Inflammatory macrophage treated with lipopolysaccharide for 4 hours (primary cell): ENCODE data around the gene TAGLN3.
"Not testable (repeated sequence)": the region's sequence is repeated elsewhere in the genome, so short reads cannot be mapped to it uniquely, and the experiment has no call there.

ENCODE experiments used
- DNase-seq: peaks from one replicate; pipeline ENCODE4 v3.0.0-alpha.2; 2020

Gene TAGLN3

GRCh38 chr3:112011376-112011940, 12.7 kb downstream of the TAGLN3 start:
- DNase-seq: no peak

- DNase-seq: no peak
These were observed 13.7 kb downstream of the TAGLN3 start for GRCh38 chr3:112012205-112012992.

- DNase-seq: peak; percentile 69
These were observed 14.5 kb downstream of the TAGLN3 start for GRCh38 chr3:112013058-112013783.

DNA sequence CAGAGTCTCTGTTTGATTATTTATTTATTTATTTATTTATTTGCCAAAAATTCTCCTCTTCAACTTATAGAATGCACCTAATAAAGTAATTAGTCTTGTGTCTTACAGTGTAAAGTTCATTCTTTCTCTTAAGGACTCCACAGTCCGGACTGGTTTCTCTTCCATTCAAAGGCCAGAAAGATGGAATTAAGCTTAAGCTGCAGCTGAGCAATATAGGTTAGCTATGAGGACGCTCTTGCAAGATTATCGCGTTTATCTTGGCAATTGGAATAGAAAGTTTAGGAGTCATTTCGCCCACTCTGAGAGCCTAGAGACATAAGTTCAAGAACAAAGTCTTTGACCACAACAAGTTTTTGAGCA, 15.0 kb downstream of the TAGLN3 start:
- no peak for DNase-seq

DNA sequence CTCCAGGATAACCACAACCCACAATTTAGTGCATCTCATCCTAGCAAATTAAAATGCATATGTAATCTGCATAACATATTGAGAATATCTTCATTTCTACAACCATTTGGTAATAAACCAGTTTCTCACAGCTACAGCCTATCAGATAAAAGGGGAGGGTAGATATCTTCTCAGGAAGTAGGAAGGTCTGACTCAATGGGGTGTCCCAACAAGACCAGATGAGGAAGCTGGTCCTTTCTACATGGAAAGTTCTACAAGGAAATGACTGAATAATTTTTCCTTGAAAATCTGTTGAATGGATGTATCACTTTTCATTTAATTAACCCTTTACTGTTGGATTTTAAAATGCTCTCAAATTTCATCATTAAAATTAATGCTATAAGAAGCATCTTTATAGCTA, 18.4 kb downstream of the TAGLN3 start:
- DNase-seq: peak; percentile 82

- DNase-seq: peak; percentile 12
These were observed 20.0 kb downstream of the TAGLN3 start for GRCh38 chr3:112018712-112019111.

- DNase-seq: no peak
These were observed 21.0 kb downstream of the TAGLN3 start for GRCh38 chr3:112019716-112020115.

DNA sequence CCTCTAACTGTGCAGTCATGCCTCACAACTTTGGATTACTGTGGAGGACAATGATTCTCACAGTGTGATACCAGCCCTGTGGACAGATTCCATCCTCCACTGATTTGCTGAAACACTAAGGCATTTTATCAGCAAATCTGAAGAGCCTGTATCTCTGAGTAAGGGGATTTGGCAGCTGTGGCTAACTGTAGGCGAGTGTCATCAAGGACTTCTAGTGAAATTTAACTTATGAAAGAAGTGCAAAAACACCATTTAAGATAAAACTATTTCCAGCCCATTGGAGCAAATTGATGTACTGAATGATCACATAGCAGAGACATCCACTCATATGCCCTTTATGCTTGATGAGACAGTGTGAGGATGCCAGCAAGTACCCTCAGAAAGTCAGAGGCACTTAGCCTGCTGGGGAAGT, 22.0 kb downstream of the TAGLN3 start:
- no peak for DNase-seq

DNA sequence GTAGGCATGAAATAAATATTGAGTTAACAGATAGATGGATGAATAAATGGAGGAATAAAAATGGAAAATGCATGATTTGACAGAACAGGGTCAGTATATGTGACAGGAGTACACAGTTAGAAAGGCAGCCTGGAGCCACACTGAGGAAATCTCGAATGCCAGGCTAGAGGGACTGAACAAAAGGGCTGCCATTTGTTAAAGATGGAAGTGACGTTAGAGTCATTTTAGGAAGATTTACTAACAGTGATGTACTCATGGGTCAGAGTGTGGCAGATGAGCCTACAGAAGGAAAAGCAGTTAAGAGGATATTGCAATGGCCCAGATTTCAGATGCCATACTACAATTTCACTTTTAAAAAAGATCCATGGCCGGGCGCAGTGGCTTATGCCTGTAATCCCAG, 28.4 kb downstream of the TAGLN3 start:
- DNase-seq: no peak

DNA sequence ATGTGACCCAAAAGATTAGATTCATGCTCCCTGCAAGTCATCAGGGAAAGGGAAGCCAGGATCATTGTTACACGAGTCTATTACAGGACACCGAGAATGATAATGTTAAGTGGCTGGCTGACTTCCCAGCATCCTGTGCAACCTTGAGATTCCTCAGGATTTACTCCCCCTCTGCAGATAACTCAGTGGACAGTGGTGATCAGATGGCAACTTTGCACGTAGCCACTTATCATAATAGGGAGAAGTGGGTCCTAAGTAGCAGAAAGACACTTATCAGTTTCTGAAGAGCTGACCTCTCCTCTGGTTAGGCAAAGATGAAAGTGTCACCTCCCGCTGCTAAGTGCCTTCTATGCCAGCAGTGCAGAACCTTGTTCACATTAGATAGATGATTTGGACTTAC, 29.1 kb downstream of the TAGLN3 start:
- DNase-seq: no peak

DNA sequence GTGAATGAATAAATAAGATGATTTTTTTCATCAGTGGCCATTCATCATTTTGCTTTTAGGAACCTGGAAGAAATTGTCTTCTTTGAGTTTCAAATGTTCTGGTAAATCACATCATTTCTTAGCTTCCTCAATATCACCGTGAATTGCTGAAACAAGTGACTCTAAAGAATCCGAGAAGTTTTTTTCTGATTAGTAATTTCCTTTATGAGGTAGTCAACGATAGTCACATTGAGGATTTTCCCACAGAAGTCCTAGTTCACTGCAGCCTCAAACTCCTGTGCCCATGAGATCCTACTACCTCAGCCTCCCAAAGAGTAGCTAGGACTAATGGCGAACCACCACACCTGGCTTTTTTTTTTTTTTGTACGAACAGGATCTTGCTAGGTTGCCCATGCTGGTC, 32.2 kb downstream of the TAGLN3 start:
- peak; percentile 36 for DNase-seq

- DNase-seq: no peak
These were observed 33.5 kb downstream of the TAGLN3 start for GRCh38 chr3:112032098-112032731.

DNA sequence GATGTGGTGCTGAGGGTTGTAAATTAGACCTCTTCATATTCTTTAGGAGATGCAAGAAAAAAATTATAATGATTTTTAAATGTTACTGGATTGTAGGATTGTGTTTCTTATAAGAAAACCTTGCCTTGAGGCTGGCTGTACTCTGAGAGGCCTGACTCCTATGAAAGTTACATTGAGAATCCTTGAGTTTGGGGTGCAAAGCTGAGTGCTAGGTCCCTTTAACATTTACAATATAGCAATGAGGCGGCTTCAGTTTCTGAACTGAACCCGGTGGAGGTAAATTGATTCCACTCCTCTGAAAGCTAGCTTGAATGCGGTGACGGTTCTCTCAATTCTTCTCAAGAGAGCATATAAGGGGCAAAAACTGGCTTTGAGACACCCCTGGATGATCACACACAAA, 35.7 kb downstream of the TAGLN3 start, which contains the start of gene TMPRSS7:
TMPRSS7 (plus strand) TSS at position 301 of the 400 bp plus-strand sequence. CDS start 110 bp downstream, outside the sequence.
- no peak for DNase-seq

DNA sequence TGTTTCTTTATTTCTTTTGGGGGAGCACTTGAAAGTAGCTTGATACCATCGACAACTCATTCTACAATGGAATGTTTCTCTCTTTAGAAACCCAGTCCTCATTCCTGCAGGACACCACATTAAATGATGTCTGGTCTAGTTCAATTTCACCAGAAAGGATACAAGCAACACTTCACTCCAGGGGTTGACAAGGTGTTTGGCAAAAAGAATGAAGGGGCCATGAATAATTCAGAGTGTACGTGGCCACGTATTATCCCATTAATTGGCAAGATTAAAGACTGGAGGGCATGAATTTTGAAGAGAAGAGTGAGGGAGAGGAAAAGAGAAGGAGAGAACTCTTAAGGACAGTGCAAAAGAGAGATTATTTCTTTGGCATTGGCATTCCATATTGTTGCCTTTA, 36.5 kb downstream of the TAGLN3 start:
- no peak for DNase-seq

DNA sequence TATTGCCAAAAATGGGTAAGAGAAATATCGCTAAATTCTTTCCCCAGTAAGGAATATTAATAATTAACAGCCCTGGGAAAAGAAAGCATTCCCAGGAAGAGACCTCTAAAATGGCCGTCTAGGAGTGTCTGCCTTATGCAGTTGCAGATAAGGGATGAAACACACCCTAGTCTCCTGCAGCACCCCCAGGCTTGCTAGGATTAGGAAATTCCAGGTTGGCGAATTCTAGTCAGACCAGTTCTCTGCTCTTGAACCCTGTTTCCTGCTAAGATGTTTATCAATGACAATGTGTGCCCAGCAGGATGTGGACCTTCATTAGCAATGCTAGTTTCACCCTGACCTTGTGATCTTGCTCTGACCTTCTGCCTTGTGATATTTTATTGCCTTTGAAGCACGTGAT, 38.5 kb downstream of the TAGLN3 start:
- not testable (repeated sequence) for DNase-seq

GRCh38 chr3:112038863-112039262, 40.1 kb downstream of the TAGLN3 start:
- DNase-seq: no peak

DNA sequence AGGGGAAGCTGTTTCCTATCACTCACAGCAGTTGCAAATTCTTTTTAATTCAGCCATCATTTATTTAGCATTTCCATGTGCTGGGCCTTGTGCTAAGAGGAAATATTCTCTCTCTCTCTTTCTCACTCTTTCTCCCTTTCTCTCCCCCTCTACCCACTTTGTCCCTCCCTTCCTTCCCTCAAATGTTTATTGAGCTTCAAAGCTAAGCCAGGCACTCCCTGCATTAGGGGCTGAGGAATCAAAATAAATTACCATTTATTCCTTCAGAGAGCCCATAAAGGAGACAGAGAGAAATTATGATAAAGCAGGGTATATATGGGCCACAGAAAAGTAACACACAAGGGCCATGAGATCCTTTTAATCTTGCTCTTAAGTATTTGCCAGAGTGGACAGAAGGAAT, 42.6 kb downstream of the TAGLN3 start:
- DNase-seq: no peak

- DNase-seq: no peak
These were observed 44.1 kb downstream of the TAGLN3 start for GRCh38 chr3:112042842-112043280.

DNA sequence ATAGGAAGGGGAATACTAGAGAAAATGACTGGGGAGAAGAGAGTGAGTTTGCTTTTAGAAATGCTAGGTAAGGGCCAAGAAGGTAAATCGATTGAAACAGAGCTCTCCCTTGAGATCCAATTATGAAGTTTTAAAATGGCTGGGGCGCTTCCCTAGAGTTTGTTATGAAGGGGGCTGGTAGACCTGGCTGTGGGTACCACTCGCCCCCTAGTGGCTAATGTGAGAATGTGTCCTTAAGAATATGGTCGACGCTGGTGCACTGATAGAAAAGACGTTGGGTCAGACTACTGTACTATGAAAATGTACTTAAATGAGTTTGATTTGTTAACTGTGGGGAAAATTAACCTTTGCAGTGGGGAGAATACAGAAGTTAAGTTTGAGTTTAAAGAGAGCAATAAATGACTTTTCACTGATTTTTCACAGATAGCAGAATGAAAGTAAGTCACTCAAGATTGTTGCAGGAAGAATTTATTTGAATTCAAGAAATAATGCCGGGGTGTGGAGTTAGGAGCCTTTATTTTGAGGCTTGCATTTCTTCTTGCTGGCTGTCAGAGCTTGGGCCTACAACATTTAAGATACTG, 45.0 kb downstream of the TAGLN3 start:
- DNase-seq: peak; percentile 61

DNA sequence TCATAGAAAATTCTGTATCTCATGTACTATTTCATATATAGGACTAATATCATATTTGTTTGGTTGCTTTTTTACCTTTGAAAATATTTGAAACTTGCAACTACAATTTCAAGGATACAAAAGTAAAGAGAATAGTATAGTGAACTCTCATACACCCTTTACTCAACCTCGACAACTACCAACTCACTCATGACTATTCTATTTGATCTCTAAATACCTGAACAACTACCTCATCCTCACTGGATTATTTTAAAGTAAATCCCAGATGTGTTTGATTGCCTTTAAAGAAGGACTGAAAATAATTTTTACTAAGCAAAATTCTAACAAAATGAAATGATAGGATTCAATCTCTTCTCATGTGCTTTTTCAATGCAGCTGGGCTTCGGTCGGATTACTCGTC, 47.9 kb downstream of the TAGLN3 start:
- no peak for DNase-seq

DNA sequence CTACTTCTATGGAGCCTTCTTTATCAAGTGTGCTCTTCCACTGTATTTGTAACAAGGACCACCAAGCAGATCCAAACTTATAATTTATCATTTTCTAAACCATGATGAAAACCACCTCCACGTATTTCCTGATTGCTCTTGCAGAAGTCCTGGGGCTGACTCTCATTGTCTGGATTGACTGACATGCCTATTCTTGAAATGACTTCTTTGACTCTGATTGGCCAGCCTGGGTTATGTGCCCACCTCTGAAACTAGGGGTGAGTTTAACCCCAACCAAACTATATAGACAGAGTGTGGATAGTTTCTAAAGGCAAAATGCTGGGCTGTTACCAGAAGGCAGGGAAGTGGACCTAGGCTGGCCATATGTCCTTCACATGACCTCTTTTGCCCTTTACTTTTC, 48.5 kb downstream of the TAGLN3 start:
- no peak for DNase-seq

- no peak for DNase-seq
These were observed 50.2 kb downstream of the TAGLN3 start for GRCh38 chr3:112048911-112049310.

GRCh38 chr3:112053229-112053628, 54.5 kb downstream of the TAGLN3 start:
- DNase-seq: no peak
